PC-3 (cell line): ENCODE measurements around the gene MTHFD1L. TPM values are rescaled to one million over a fixed set of nuclear protein-coding genes. Genes with fewer than 3 reads are reported as not detected.

Experiments used
- ATAC-seq: fragments of 200-7000 bp; cut with Tn5 transposase; 2 replicates; pipeline ENCODE4 v1.9.1; 2020; ENCODE audit warnings: mild to moderate bottlenecking, moderate library complexity
- BruUV-seq: library from RNA; stranded (reverse); fragments of 400-500 nt; replicated peaks from 2 replicates; lab custom pipeline; 2021; lab: Mats Ljungman, UMichigan
- CTCF ChIA-PET: fragments of 300-600 bp; sonication (Branson Sonifier 250); formaldehyde crosslinking; loops from one replicate; lab custom pipeline; 2022; ENCODE audit warnings: antibody characterized with exemption; lab: Charles Lee
- POLR2A ChIA-PET: fragments of 300-600 bp; sonication (Branson Sonifier 250); formaldehyde crosslinking; loops from one replicate; lab custom pipeline; 2022; ENCODE audit warnings: antibody characterized with exemption; ENCODE audit not compliant: unreplicated experiment; lab: Charles Lee
- DNase-seq: peaks from one replicate; pipeline ENCODE4 v3.0.0-alpha.2; 2015
- H2AFZ ChIP-seq: fragments of 300-600 bp; sonication (generic); 2 replicates; pipeline ENCODE4 v1.6.0; 2016; ENCODE audit warnings: antibody characterized with exemption, low read length
- H3F3A ChIP-seq: fragments of 300-600 bp; sonication (generic); one replicate; pipeline ENCODE4 v1.6.0; 2017; ENCODE audit warnings: antibody characterized with exemption, low read length, control low read depth, mild to moderate bottlenecking; ENCODE audit not compliant: unreplicated experiment
- H3K27ac ChIP-seq: fragments of 300-600 bp; sonication (generic); 2 replicates; pipeline ENCODE4 v1.5.1; 2016; ENCODE audit warnings: mild to moderate bottlenecking, low read length
- H3K27me3 ChIP-seq: fragments of 300-600 bp; sonication (generic); 2 replicates; pipeline ENCODE4 v1.6.1; 2016; ENCODE audit warnings: low read length, mixed read lengths
- H3K36me3 ChIP-seq: fragments of 300-600 bp; sonication (generic); 2 replicates; pipeline ENCODE4 v1.6.1; 2016; ENCODE audit warnings: low read depth, mixed run types, low read length, mixed read lengths
- H3K4me1 ChIP-seq: fragments of 300-600 bp; sonication (generic); 2 replicates; pipeline ENCODE4 v1.5.1; 2016; ENCODE audit warnings: low read length; ENCODE audit not compliant: insufficient read depth
- H3K4me2 ChIP-seq: fragments of 300-600 bp; sonication (generic); 2 replicates; pipeline ENCODE4 v1.6.0; 2016; ENCODE audit warnings: low read length
- H3K4me3 ChIP-seq: fragments of 300-600 bp; sonication (generic); 2 replicates; pipeline ENCODE4 v1.5.1; 2016; ENCODE audit warnings: mild to moderate bottlenecking, low read length, mixed read lengths
- H3K79me2 ChIP-seq: fragments of 300-600 bp; sonication (generic); 2 replicates; pipeline ENCODE4 v1.6.1; 2017; ENCODE audit warnings: low read length, mixed read lengths
- H3K9ac ChIP-seq: fragments of 300-600 bp; sonication (generic); 2 replicates; pipeline ENCODE4 v1.6.0; 2016; ENCODE audit warnings: mild to moderate bottlenecking, low read length
- H3K9me2 ChIP-seq: fragments of 300-600 bp; sonication (generic); replicated peaks from 2 replicates; pipeline ENCODE4 v1.6.1; 2016; ENCODE audit warnings: mixed run types, low read length, mixed read lengths
- H3K9me3 ChIP-seq: fragments of 300-600 bp; sonication (generic); 2 replicates; pipeline ENCODE4 v1.6.1; 2016; ENCODE audit warnings: low read length, mixed read lengths
- H4K20me1 ChIP-seq: fragments of 300-600 bp; sonication (generic); 2 replicates; pipeline ENCODE4 v1.6.1; 2016; ENCODE audit warnings: low read length, mixed read lengths
- CTCF ChIP-seq: fragments of 300-600 bp; sonication (generic); conservative IDR thresholded peaks from 2 replicates; pipeline ENCODE4 v1.5.1; 2017; ENCODE audit warnings: antibody characterized with exemption, low read depth, mild to moderate bottlenecking, low read length
- EZH2 ChIP-seq: fragments of 300-600 bp; sonication (generic); IDR thresholded peaks from one replicate; pipeline ENCODE4 v1.6.1; 2017; ENCODE audit warnings: antibody characterized with exemption, mild to moderate bottlenecking, low read length; ENCODE audit not compliant: unreplicated experiment
- EZH2phosphoT487 ChIP-seq: fragments of 300-600 bp; sonication (generic); IDR thresholded peaks from 2 replicates; pipeline ENCODE4 v1.6.1; 2018; ENCODE audit warnings: mild to moderate bottlenecking, antibody characterized with exemption, low read length, borderline replicate concordance
- intact Hi-C: fragments of 100-400 bp; cut with micrococcal nuclease; formaldehyde crosslinking; loops from 2 replicates; pipeline ENCODE4 v1.9.0; 2023
- total RNA-seq: library from RNA; depleted of rRNA; stranded (reverse); fragments of >200 nt; gene quantifications from 2 replicates; pipeline ENCODE4 v1.2.3, GENCODE V29; 2014

MTHFD1L gene
- total RNA-seq, 1 experiment from 2014 or later, result 11.9 TPM

- Histone ChIP-seq H3K27me3 (no peaks in the 10 kb centered on the region), H4K20me1 (no peaks in the 10 kb centered on the region), H3K27ac (peak overlapping the region; percentile 60), H3K9ac (peak overlapping the region; percentile 56), H3K9me2 (no peaks in the 10 kb centered on the region), H3K4me2 (no peak overlapping the region), H3K79me2 (no peaks in the 10 kb centered on the region), H3K4me3 (no peak overlapping the region), H2AFZ (no peak overlapping the region), H3K9me3 (no peaks in the 10 kb centered on the region), H3F3A (no peaks in the 10 kb centered on the region), H3K36me3 (peaks cover 4% of the 10 kb centered on the region), H3K4me1 (peaks cover 13% of the 10 kb centered on the region; the same call in 1 of the 2 replicates)
- ATAC-seq (no peak), DNase-seq (no peak)
- no peak for TF ChIP-seq EZH2phosphoT487
- no peak for TF ChIP-seq EZH2
- no peak for TF ChIP-seq CTCF
- CTCF ChIA-PET, result interaction anchor here (0.9 to 1.7 kb wide), 2 partner anchors 53 to 309 kb away, joined by 3 to 13 read pairs; no protein-coding TSS in a partner anchor
- intact Hi-C loops, result loop anchor here (2.0 to 10.0 kb wide), 2 partner anchors 230 to 320 kb away; no protein-coding TSS in a partner anchor
- no TSS peak for BruUV-seq
- POLR2A ChIA-PET, result no interaction called here
Measured at GRCh38 chr6:151015101-151015700, 149.7 kb downstream of the MTHFD1L start.

- Histone ChIP-seq H3K4me1 (peaks cover 13% of the 10 kb centered on the region; the same call in 1 of the 2 replicates), H3K27ac (no peak overlapping the region), H2AFZ (no peak overlapping the region), H3K4me2 (no peak overlapping the region), H3K9ac (no peak overlapping the region), H3K9me3 (no peaks in the 10 kb centered on the region), H3K4me3 (no peak overlapping the region), H3K36me3 (peaks cover 4% of the 10 kb centered on the region), H3F3A (no peaks in the 10 kb centered on the region), H3K27me3 (no peaks in the 10 kb centered on the region), H4K20me1 (no peaks in the 10 kb centered on the region), H3K9me2 (no peaks in the 10 kb centered on the region), H3K79me2 (no peaks in the 10 kb centered on the region)
- intact Hi-C loops, result loop anchor here (10.0 kb wide), 1 partner anchor 229 kb away; no protein-coding TSS in a partner anchor
- DNase-seq (no peak), ATAC-seq (no peak)
- ChIA-PET CTCF (no interaction called here), POLR2A (no interaction called here)
- TF ChIP-seq EZH2 (no peak), CTCF (no peak), EZH2phosphoT487 (no peak)
- no TSS peak for BruUV-seq
Measured at GRCh38 chr6:151016107-151016506, 150.6 kb downstream of the MTHFD1L start.

- intact Hi-C loops, result loop anchor here (10.0 kb wide), 1 partner anchor 227 kb away; no protein-coding TSS in a partner anchor
- H3F3A ChIP-seq, result no peaks in the 10 kb centered on the region
- H3K4me2 ChIP-seq, result no peak overlapping the region
- no peak overlapping the region for H3K9ac ChIP-seq
- H3K9me2 ChIP-seq, result no peaks in the 10 kb centered on the region
- H4K20me1 ChIP-seq, result no peaks in the 10 kb centered on the region
- H2AFZ ChIP-seq, result no peak overlapping the region
- ATAC-seq (peak; percentile 45), DNase-seq (peak; percentile 39)
- no TSS peak for BruUV-seq
- H3K36me3 ChIP-seq, result peaks cover 4% of the 10 kb centered on the region
- no peaks in the 10 kb centered on the region for H3K27me3 ChIP-seq
- H3K4me3 ChIP-seq, result no peak overlapping the region
- H3K79me2 ChIP-seq, result no peaks in the 10 kb centered on the region
- POLR2A ChIA-PET, result interaction anchor here (0.6 kb wide), 1 partner anchor 19 kb away, joined by 3 read pairs; no protein-coding TSS in a partner anchor
- CTCF ChIA-PET, result interaction anchor here (1.1 kb wide), 1 partner anchor 203 kb away, joined by 3 read pairs; no protein-coding TSS in a partner anchor
- no peak overlapping the region for H3K27ac ChIP-seq
- TF ChIP-seq EZH2, result no peak
- no peak for TF ChIP-seq CTCF
- no peak for TF ChIP-seq EZH2phosphoT487
- no peaks in the 10 kb centered on the region for H3K9me3 ChIP-seq
- H3K4me1 ChIP-seq, result peaks cover 25% of the 10 kb centered on the region
Measured at GRCh38 chr6:151018046-151018445, 152.5 kb downstream of the MTHFD1L start.
